Panc1 (cell line): Measurements from ENCODE around the gene TTR. TPM values are rescaled to one million over a fixed set of nuclear protein-coding genes. Genes with fewer than 3 reads are reported as not detected.
A peak's percentile ranks its signal among the peaks of the same experiment; 100 is the strongest.

Experiments
- ATAC-seq: fragments of 200-7000 bp; cut with Tn5 transposase; 2 replicates; pipeline ENCODE4 v1.9.1; 2020; ENCODE audit warnings: mild to moderate bottlenecking, moderate library complexity
- BruUV-seq: library from RNA; stranded (reverse); fragments of 400-500 nt; replicated peaks from 2 replicates; lab custom pipeline; 2021; lab: Mats Ljungman, UMichigan
- CTCF ChIA-PET: fragments of 300-600 bp; sonication (Branson Sonifier 250); formaldehyde crosslinking; loops from one replicate; lab custom pipeline; 2022; ENCODE audit warnings: antibody characterized with exemption; lab: Charles Lee
- POLR2A ChIA-PET: fragments of 300-600 bp; sonication (Branson Sonifier 250); formaldehyde crosslinking; loops from one replicate; lab custom pipeline; 2022; ENCODE audit warnings: antibody characterized with exemption; lab: Charles Lee
- DNase-seq: peaks from one replicate; pipeline ENCODE4 v3.0.0-alpha.2; 2010; ENCODE audit warnings: low read depth, low spot score
- H3K27ac ChIP-seq: 2 replicates; pipeline ENCODE4 v1.5.1; 2011; ENCODE audit warnings: mild to moderate bottlenecking, low read length, inconsistent platforms
- H3K27me3 ChIP-seq: fragments of 200-500 bp; sonication (Bioruptor generic); 2 replicates; pipeline ENCODE4 v1.6.0; 2014; ENCODE audit warnings: low read length, inconsistent platforms; ENCODE audit not compliant: control insufficient read depth, insufficient read depth
- H3K36me3 ChIP-seq: fragments of 200-500 bp; sonication (Bioruptor generic); 2 replicates; pipeline ENCODE4 v1.5.1; 2014; ENCODE audit warnings: inconsistent platforms, mild to moderate bottlenecking, low read length, moderate library complexity; ENCODE audit not compliant: control insufficient read depth, insufficient read depth
- H3K4me1 ChIP-seq: 2 replicates; pipeline ENCODE4 v1.5.1; 2011; ENCODE audit warnings: inconsistent platforms, mild to moderate bottlenecking, low read length, moderate library complexity; ENCODE audit not compliant: control insufficient read depth, insufficient read depth
- H3K4me3 ChIP-seq, 2 experiments: 2 replicates each; pipeline ENCODE4 v1.5.1; 2011 to 2012; ENCODE audit warnings: low read depth in 2 of 2, low read length in 2 of 2, mild to moderate bottlenecking in 2 of 2, inconsistent platforms in 1 of 2, moderate library complexity in 1 of 2
- H3K9me3 ChIP-seq: fragments of 200-500 bp; sonication (Bioruptor generic); 2 replicates; pipeline ENCODE4 v1.5.1; 2014; ENCODE audit warnings: low read depth, mild to moderate bottlenecking, inconsistent platforms, low read length, moderate library complexity; ENCODE audit not compliant: control insufficient read depth, insufficient read depth
- CTCF ChIP-seq: fragments of 450-650 bp; IDR thresholded peaks from 2 replicates; pipeline ENCODE4 v1.5.1; 2017; ENCODE audit warnings: mild to moderate bottlenecking
- POLR2AphosphoS5 ChIP-seq: IDR thresholded peaks from 2 replicates; pipeline ENCODE4 v1.6.1; 2012; ENCODE audit warnings: mild to moderate bottlenecking, low read depth, low read length, moderate library complexity
- REST ChIP-seq, 2 experiments: IDR thresholded peaks; 2 replicates each; pipeline ENCODE4 v1.6.1; 2011 to 2012; ENCODE audit warnings: low read depth in 2 of 2, control low read depth in 1 of 2, low read length in 1 of 2, mild to moderate bottlenecking in 1 of 2, moderate library complexity in 1 of 2; ENCODE audit not compliant: insufficient read depth in 1 of 2
- SIN3A ChIP-seq: IDR thresholded peaks from 2 replicates; pipeline ENCODE4 v1.6.1; 2012; ENCODE audit warnings: low read depth, mild to moderate bottlenecking, low read length, moderate library complexity, borderline replicate concordance; ENCODE audit not compliant: insufficient read depth
- TCF7L2 ChIP-seq: IDR thresholded peaks from 2 replicates; pipeline ENCODE4 v1.6.1; 2011; ENCODE audit warnings: mild to moderate bottlenecking, low read depth, low read length, inconsistent platforms
- in situ Hi-C: cut with HindIII; loops from 2 replicates; pipeline ENCODE4 v1.10.0; 2016; ENCODE audit warnings: low sequenced_read_pairs, low pct_unique_long_range_greater_than_20kb
- intact Hi-C: fragments of 100-400 bp; cut with micrococcal nuclease; formaldehyde crosslinking; loops from one replicate; pipeline ENCODE4 v1.10.0; 2022; ENCODE audit not compliant: unreplicated experiment
- total RNA-seq: library from RNA; stranded (reverse); gene quantifications from one replicate; pipeline ENCODE4 v1.2.1, GENCODE V29; 2021; ENCODE audit not compliant: unreplicated experiment

Gene TTR
- total RNA-seq, 1 experiment from 2014 or later: 1.0 TPM

DNA sequence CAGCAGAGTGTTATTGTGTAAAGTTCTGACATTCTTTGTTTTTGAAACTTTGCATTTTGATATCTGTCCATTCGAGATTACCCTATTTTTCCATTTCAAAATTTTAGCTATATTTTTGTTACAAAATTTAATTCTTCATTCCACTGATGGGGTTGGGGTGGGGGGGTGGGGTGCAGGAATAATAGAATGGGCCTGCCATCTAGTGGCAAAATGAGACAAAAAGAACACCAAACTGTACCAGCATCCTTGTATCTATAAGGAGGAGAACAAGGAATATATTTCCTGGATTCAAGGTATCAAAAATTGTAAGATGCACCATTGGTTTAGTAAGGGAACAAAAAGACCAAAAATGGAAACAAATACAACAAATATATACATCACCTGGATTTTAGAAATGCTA is 27.9 kb upstream of the TTR start:
- ATAC-seq (no peak), DNase-seq (no peak)
- no peaks in the 10 kb centered on the region for H3K36me3 ChIP-seq
- H3K9me3 ChIP-seq: no peaks in the 10 kb centered on the region
- CTCF ChIA-PET: interaction anchor here (0.7 kb wide), 1 partner anchor 21 kb away, joined by 4 read pairs; no protein-coding TSS in a partner anchor
- no peak overlapping the region for H3K27ac ChIP-seq
- H3K27me3 ChIP-seq: no peaks in the 10 kb centered on the region
- in situ Hi-C loops: no loop called here
- no peak overlapping the region for H3K4me3 ChIP-seq
- POLR2A ChIA-PET: no interaction called here
- TF ChIP-seq TCF7L2 (no peak), POLR2AphosphoS5 (no peak), REST (IDR thresholded peaks at IDR 0.05; ENCODE audit: insufficient read depth in 1 of 2, low read depth in 2 of 2, low read length in 1 of 2) (no peak), SIN3A (no peak), CTCF (peak; percentile 25; the same call in 1 of the 2 replicates)
- no TSS peak for BruUV-seq
- H3K4me1 ChIP-seq: no peaks in the 10 kb centered on the region
- intact Hi-C loops: no loop called here

GRCh38 chr18:31565345-31565744 is 26.3 kb upstream of the TTR start:
- intact Hi-C loops: no loop called here
- in situ Hi-C loops: no loop called here

More at GRCh38 chr18:31565345-31565744, 26.3 kb upstream of the TTR start:
- ChIA-PET CTCF (no interaction called here), POLR2A (no interaction called here)
- no peaks in the 10 kb centered on the region for H3K36me3 ChIP-seq
- H3K27ac ChIP-seq: no peak overlapping the region
- no peaks in the 10 kb centered on the region for H3K27me3 ChIP-seq
- DNase-seq (no peak), ATAC-seq (no peak)
- H3K9me3 ChIP-seq: no peaks in the 10 kb centered on the region
- H3K4me3 ChIP-seq: no peak overlapping the region
- TF ChIP-seq TCF7L2 (no peak), CTCF (no peak), REST (IDR thresholded peaks at IDR 0.05; ENCODE audit: insufficient read depth in 1 of 2, low read depth in 2 of 2, low read length in 1 of 2) (no peak), SIN3A (no peak), POLR2AphosphoS5 (no peak)
- BruUV-seq: no TSS peak
- H3K4me1 ChIP-seq: no peaks in the 10 kb centered on the region
